Smooth muscle cell (in vitro differentiated cells): ENCODE results near the gene PRICKLE1. TPM values are rescaled to one million over a fixed set of nuclear protein-coding genes. Genes with fewer than 3 reads are reported as not detected.

Source experiments
- DNase-seq: peaks from one replicate; lab custom pipeline; 2025; ENCODE audit not compliant: unreplicated experiment; lab: John Stamatoyannopoulos, UW
- H2AFZ ChIP-seq: fragments of 200-600 bp; sonication (generic); 2 replicates; pipeline ENCODE4 v1.6.0; 2016; ENCODE audit warnings: antibody characterized with exemption, low read depth, mild to moderate bottlenecking
- H3F3A ChIP-seq: fragments of 200-600 bp; sonication (generic); 2 replicates; pipeline ENCODE4 v1.6.0; 2017; ENCODE audit warnings: antibody characterized with exemption, low read depth
- H3K27ac ChIP-seq: fragments of 200-600 bp; sonication (generic); 2 replicates; pipeline ENCODE4 v1.5.1; 2016; ENCODE audit warnings: low read depth, mild to moderate bottlenecking
- H3K27me3 ChIP-seq: fragments of 200-600 bp; sonication (generic); 2 replicates; pipeline ENCODE4 v1.6.1; 2016; ENCODE audit warnings: low read depth, mild to moderate bottlenecking
- H3K36me3 ChIP-seq: fragments of 200-600 bp; sonication (generic); 2 replicates; pipeline ENCODE4 v1.5.1; 2016; ENCODE audit warnings: low read depth
- H3K4me1 ChIP-seq: fragments of 200-600 bp; sonication (generic); 2 replicates; pipeline ENCODE4 v1.5.1; 2016; ENCODE audit warnings: low read depth
- H3K4me2 ChIP-seq: fragments of 200-600 bp; sonication (generic); 2 replicates; pipeline ENCODE4 v1.6.0; 2016; ENCODE audit warnings: mild to moderate bottlenecking
- H3K4me3 ChIP-seq: fragments of 200-600 bp; sonication (generic); 2 replicates; pipeline ENCODE4 v1.5.1; 2016; ENCODE audit warnings: mild to moderate bottlenecking
- H3K79me2 ChIP-seq: fragments of 200-600 bp; sonication (generic); 2 replicates; pipeline ENCODE4 v1.6.0; 2016; ENCODE audit warnings: low read depth, mild to moderate bottlenecking
- H3K9ac ChIP-seq: fragments of 200-600 bp; sonication (generic); 2 replicates; pipeline ENCODE4 v1.6.0; 2016; ENCODE audit warnings: low read depth
- H3K9me3 ChIP-seq: fragments of 200-600 bp; sonication (generic); replicated peaks from 2 replicates; pipeline ENCODE4 v1.5.1; 2016; ENCODE audit warnings: low read depth
- H4K20me1 ChIP-seq: fragments of 200-600 bp; sonication (generic); 2 replicates; pipeline ENCODE4 v1.6.0; 2016; ENCODE audit warnings: low read depth
- CTCF ChIP-seq: fragments of 200-600 bp; sonication (generic); IDR thresholded peaks from 2 replicates; pipeline ENCODE4 v1.5.1; 2017; ENCODE audit warnings: borderline replicate concordance, mild to moderate bottlenecking, antibody characterized with exemption; ENCODE audit not compliant: insufficient read depth, poor library complexity, severe bottlenecking
- WGBS: methylation state at CpG from one replicate; pipeline ENCODE4 v1.1.7; 2016; ENCODE audit warnings: low lambda C conversion rate; 5-methylcytosine and 5-hydroxymethylcytosine counted together
- polyA plus RNA-seq: library from polyadenylated mRNA; unstranded; fragments of >200 nt; fragmentation: Nextera tagmentation; extraction: Ambion mirVana; gene quantifications from 2 replicates; pipeline ENCODE4 v1.2.1, GENCODE V29; 2016
- total RNA-seq: library from RNA; depleted of rRNA; stranded (reverse); fragments of >200 nt; gene quantifications from 2 replicates; pipeline ENCODE4 v1.2.3, GENCODE V29; 2014

Gene PRICKLE1
- total and polyA plus RNA-seq, 2 experiments from 2014 or later, result 45.7 to 55.4 TPM

- Histone ChIP-seq H3K9me3 (no peaks in the 10 kb centered on the region), H3K4me2 (peak overlapping the region; percentile 91), H3K4me1 (peaks cover 8% of the 10 kb centered on the region), H2AFZ (peak overlapping the region; percentile 70), H4K20me1 (peaks cover 55% of the 10 kb centered on the region), H3K36me3 (no peaks in the 10 kb centered on the region), H3K79me2 (peaks cover 57% of the 10 kb centered on the region), H3K9ac (peak overlapping the region; percentile 85), H3K27me3 (no peaks in the 10 kb centered on the region), H3K4me3 (peak overlapping the region; percentile 97), H3K27ac (peak overlapping the region; percentile 50), H3F3A (peaks cover 3% of the 10 kb centered on the region)
- DNase-seq, result no peak
- under 1% methylated on average over 47 of the region's 52 CpGs for WGBS
- peak; percentile 51 for TF ChIP-seq CTCF
Observed at GRCh38 chr12:42588524-42589464, 752 bp downstream of the PRICKLE1 start.

- no peak overlapping the region for H2AFZ ChIP-seq
- H3F3A ChIP-seq, result peaks cover 3% of the 10 kb centered on the region
- no peaks in the 10 kb centered on the region for H3K36me3 ChIP-seq
- no peak for DNase-seq
- H3K9me3 ChIP-seq, result no peaks in the 10 kb centered on the region
- H4K20me1 ChIP-seq, result peaks cover 65% of the 10 kb centered on the region
- H3K4me1 ChIP-seq, result peaks cover 8% of the 10 kb centered on the region
- H3K9ac ChIP-seq, result peak overlapping the region; percentile 85
- H3K4me3 ChIP-seq, result peak overlapping the region; percentile 97
- WGBS, result 10% methylated on average over 7 of the region's 7 CpGs
- H3K4me2 ChIP-seq, result peak overlapping the region; percentile 91
- peak overlapping the region; percentile 50 for H3K27ac ChIP-seq
- no peak for TF ChIP-seq CTCF
- no peaks in the 10 kb centered on the region for H3K27me3 ChIP-seq
- H3K79me2 ChIP-seq, result peaks cover 66% of the 10 kb centered on the region
Observed at GRCh38 chr12:42587601-42588523, 1.7 kb downstream of the PRICKLE1 start.

- H3F3A ChIP-seq, result peaks cover 3% of the 10 kb centered on the region
- no peaks in the 10 kb centered on the region for H3K27me3 ChIP-seq
- H3K9me3 ChIP-seq, result no peaks in the 10 kb centered on the region
- peak overlapping the region; percentile 91 for H3K4me2 ChIP-seq
- TF ChIP-seq CTCF, result peak; percentile 13
- H3K4me1 ChIP-seq, result peaks cover 8% of the 10 kb centered on the region
- H3K79me2 ChIP-seq, result peaks cover 82% of the 10 kb centered on the region
- no peak overlapping the region for H2AFZ ChIP-seq
- no peaks in the 10 kb centered on the region for H3K36me3 ChIP-seq
- H3K4me3 ChIP-seq, result peak overlapping the region; percentile 97
- H3K9ac ChIP-seq, result peak overlapping the region; percentile 85
- H3K27ac ChIP-seq, result peak overlapping the region; percentile 50
- H4K20me1 ChIP-seq, result peaks cover 80% of the 10 kb centered on the region
- 81% methylated on average over 1 of the region's 1 CpG for WGBS
- no peak for DNase-seq
Observed at GRCh38 chr12:42586268-42586667, 3.3 kb downstream of the PRICKLE1 start.
